ENCODE data around the gene LTBP1.

LTBP1 gene

GRCh38 chr2:33421820-33422219 is 475.1 kb downstream of the LTBP1 start:
- DNase-seq (ENCODE audit: low read depth): no peak
- no peak overlapping the region for H3K4me3 ChIP-seq (ENCODE audit: low read length)
- no peak for TF ChIP-seq CTCF (conservative IDR thresholded peaks at IDR 0.05; ENCODE audit: low read depth, low read length)

DNA sequence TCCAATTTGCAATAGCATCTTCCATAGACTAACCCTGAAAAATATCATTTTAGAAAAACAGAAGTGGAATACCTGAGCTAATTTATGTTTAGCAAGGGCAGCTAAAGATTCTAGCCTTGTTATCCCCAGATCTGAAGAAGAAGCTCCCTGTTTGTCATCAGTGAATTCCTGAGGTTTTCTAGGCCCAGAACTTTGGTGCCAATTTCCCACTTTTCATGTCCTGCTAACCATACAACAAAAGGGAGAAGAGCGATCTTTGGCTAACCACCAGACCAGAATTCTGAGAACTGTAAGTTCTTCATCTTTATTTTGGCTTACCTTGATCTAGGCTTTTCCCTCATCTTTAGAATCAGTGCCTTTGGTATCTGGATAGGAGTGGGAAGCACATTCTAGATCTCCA is 478.4 kb downstream of the LTBP1 start:
- no peak overlapping the region for H3K4me3 ChIP-seq (ENCODE audit: low read length)
- DNase-seq (ENCODE audit: low read depth): no peak

DNA sequence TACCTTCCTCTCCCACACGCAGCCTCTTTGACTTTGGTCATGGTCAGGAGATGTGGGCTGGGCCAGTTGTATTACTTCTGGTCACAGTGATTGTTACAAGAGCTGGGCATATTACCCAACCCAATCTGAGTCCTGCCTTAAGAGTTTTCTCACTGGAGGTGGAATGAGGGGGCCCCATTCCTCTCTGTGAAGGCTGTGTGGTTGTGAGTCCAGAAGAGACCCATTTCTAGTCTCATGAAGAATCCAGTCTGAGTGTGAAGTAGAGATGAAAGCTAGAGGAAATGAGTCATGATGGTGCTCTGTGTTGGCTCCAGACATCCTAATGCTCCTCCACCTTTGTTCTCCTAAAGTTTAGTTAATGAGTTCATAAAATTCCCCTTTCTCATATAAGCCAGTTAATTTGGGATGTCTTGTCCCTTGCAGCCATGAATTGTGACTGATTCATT is 478.9 kb downstream of the LTBP1 start:
- H3K4me3 ChIP-seq (ENCODE audit: low read length): no peak overlapping the region
- TF ChIP-seq CTCF (conservative IDR thresholded peaks at IDR 0.05; ENCODE audit: low read depth, low read length): no peak
- no peak for DNase-seq (ENCODE audit: low read depth)

More for the DNA sequence above, 478.4 kb downstream of the LTBP1 start:
- no peak for TF ChIP-seq CTCF (conservative IDR thresholded peaks at IDR 0.05; ENCODE audit: low read depth, low read length)

GRCh38 chr2:33426666-33427231 is 480.0 kb downstream of the LTBP1 start:
- TF ChIP-seq CTCF (conservative IDR thresholded peaks at IDR 0.05; ENCODE audit: low read depth, low read length): no peak
- DNase-seq (ENCODE audit: low read depth): peak; percentile 93
- H3K4me3 ChIP-seq (ENCODE audit: low read length): no peak overlapping the region

DNA sequence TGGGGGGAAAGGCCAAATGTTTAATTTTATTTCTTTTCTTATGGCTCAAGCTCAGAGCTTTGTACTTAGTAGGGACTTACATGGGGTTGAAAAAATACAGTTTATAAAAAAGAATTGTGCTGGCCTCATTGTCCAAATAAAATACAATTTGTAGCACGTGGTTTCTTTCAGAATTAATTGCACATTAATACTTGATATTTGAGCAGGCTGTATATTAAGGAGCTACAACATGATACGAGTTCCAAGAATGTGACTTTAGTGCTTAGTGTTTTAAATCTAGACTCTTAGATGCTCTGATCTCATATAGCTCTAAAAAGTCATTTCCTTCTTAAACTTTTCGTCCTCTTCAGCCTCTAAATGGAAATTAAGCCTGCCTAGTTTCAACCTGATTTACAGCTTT is 483.3 kb downstream of the LTBP1 start:
- no peak overlapping the region for H3K4me3 ChIP-seq (ENCODE audit: low read length)
- DNase-seq (ENCODE audit: low read depth): no peak
- no peak for TF ChIP-seq CTCF (conservative IDR thresholded peaks at IDR 0.05; ENCODE audit: low read depth, low read length)

- no peak for DNase-seq (ENCODE audit: low read depth)
- TF ChIP-seq CTCF (conservative IDR thresholded peaks at IDR 0.05; ENCODE audit: low read depth, low read length): no peak
- H3K4me3 ChIP-seq (ENCODE audit: low read length): no peak overlapping the region
These were observed 484.1 kb downstream of the LTBP1 start for GRCh38 chr2:33430856-33431255.

GRCh38 chr2:33432871-33433270 is 486.1 kb downstream of the LTBP1 start:
- H3K4me3 ChIP-seq (ENCODE audit: low read length): no peak overlapping the region
- DNase-seq (ENCODE audit: low read depth): no peak
- TF ChIP-seq CTCF (conservative IDR thresholded peaks at IDR 0.05; ENCODE audit: low read depth, low read length): no peak
